Activated CD4-positive, alpha-beta T cell treated with anti-CD3 and anti-CD28 coated beads, Interleukin-10, Interleukin-2, amounts not matched to agents 100 ng/mL and 50 ng/mL, durations not matched to agents 16 hours and 8 hours (primary cell): Measurements from ENCODE around the gene PTPN22.
"Not testable (repeated sequence)": the region's sequence is repeated elsewhere in the genome, so short reads cannot be mapped to it uniquely, and the experiment has no call there.

ENCODE experiments used
- DNase-seq: peaks from one replicate; pipeline ENCODE4 v3.0.0-alpha.2; 2020

PTPN22 gene

GRCh38 chr1:113886417-113887401, 15.2 kb upstream of the PTPN22 start:
- no peak for DNase-seq

GRCh38 chr1:113881661-113882060, 10.1 kb upstream of the PTPN22 start:
- no peak for DNase-seq

GRCh38 chr1:113879739-113880038, 8.2 kb upstream of the PTPN22 start:
- DNase-seq, result no peak

- DNase-seq, result no peak
These were observed 4.7 kb upstream of the PTPN22 start for GRCh38 chr1:113876176-113876575.

- no peak for DNase-seq
These were observed 4.2 kb upstream of the PTPN22 start for GRCh38 chr1:113875714-113876113.

- DNase-seq, result peak; percentile 78
These were observed 2.7 kb upstream of the PTPN22 start for GRCh38 chr1:113874012-113874879.

- peak; percentile 42 for DNase-seq
These were observed 865 bp upstream of the PTPN22 start for GRCh38 chr1:113872219-113872935.

GRCh38 chr1:113870778-113871177, 734 bp downstream of the PTPN22 start:
- peak; percentile 38 for DNase-seq

- DNase-seq, result peak; percentile 62
These were observed 3.0 kb downstream of the PTPN22 start for GRCh38 chr1:113868387-113869083.

- no peak for DNase-seq
These were observed 9.9 kb downstream of the PTPN22 start for GRCh38 chr1:113861641-113862040.

- no peak for DNase-seq
These were observed 10.6 kb downstream of the PTPN22 start for GRCh38 chr1:113860891-113861290.

- DNase-seq, result peak; percentile 12
These were observed 11.9 kb downstream of the PTPN22 start for GRCh38 chr1:113859478-113860175.

- DNase-seq, result no peak
These were observed 12.5 kb downstream of the PTPN22 start for GRCh38 chr1:113858982-113859381.

- no peak for DNase-seq
These were observed 13.1 kb downstream of the PTPN22 start for GRCh38 chr1:113858418-113858817.

- no peak for DNase-seq
These were observed 13.7 kb downstream of the PTPN22 start for GRCh38 chr1:113857776-113858175.

- DNase-seq, result no peak
These were observed 15.1 kb downstream of the PTPN22 start for GRCh38 chr1:113856401-113856790.

- DNase-seq, result no peak
These were observed 15.7 kb downstream of the PTPN22 start for GRCh38 chr1:113855630-113856400.

- DNase-seq, result no peak
These were observed 17.3 kb downstream of the PTPN22 start for GRCh38 chr1:113854234-113854633.

- not testable (repeated sequence) for DNase-seq
These were observed 18.8 kb downstream of the PTPN22 start for GRCh38 chr1:113852694-113853093.

GRCh38 chr1:113850127-113850796, 21.2 kb downstream of the PTPN22 start:
- DNase-seq, result no peak
